Stimulated activated CD8-positive, alpha-beta memory T cell treated with anti-CD3 and anti-CD28 coated beads, Interleukin-2, amount 100 ng/mL, for 1 hour (primary cell): ENCODE data around the gene DCC.

ENCODE experiments used
- DNase-seq, 2 donors: peaks; one replicate each; pipeline ENCODE4 v3.0.0-alpha.2; 2020; ENCODE audit warnings: low read depth in 2 of 2

The DCC gene

DNA sequence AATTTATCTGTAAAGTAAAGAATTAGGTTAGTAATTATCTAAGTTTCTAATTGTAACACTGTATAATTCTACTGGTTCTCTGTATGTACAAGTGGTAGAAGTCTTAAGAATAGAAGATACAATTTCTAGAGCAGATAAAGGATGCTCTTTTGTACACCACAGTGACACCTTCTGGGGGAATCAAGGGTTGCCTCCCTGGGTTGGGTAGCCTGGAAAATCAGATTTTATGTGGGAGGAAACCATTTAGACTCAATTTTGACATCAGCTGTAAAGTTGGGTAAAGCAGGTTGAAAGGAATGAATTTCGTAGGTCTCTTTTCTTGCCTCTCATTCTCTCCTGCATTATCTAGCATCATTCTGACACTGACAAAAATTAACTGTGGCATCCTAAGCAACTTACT is 354.8 kb downstream of the DCC start:
- no peak for DNase-seq

DNA sequence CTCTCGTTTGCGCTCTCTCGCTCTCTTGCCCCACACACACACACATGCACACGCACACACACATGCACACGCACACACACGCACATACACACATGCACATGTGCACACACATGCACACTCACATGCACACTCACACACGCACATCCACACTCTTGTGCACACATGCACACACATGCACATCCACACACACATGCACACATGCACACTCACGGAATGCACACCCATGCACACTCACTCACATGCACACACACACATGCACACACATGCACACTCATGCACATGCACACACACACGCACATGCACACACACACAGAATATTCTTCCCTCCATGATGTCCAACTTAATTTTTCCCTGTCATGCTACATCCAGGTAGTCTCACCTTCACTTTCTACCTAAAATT is 360.1 kb downstream of the DCC start:
- DNase-seq, result no peak

DNA sequence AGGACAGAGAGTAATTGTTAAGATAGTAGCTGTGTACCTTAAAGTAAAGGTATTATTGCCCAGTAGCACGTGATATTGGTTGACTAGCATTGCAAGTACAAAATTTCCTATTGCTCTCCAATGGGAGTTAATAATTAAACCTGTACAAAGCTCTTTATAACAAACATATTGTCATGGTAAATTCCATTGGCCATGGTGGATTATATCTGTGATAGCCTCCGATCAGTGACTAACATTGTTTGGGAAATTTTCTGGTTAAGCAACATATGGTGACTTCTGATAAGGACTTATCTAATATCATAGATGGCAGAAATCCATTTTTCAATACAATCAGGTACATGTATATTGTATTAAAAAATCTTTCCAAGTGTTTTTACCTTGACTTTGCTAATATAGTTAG is 360.8 kb downstream of the DCC start:
- DNase-seq, result no peak

DNA sequence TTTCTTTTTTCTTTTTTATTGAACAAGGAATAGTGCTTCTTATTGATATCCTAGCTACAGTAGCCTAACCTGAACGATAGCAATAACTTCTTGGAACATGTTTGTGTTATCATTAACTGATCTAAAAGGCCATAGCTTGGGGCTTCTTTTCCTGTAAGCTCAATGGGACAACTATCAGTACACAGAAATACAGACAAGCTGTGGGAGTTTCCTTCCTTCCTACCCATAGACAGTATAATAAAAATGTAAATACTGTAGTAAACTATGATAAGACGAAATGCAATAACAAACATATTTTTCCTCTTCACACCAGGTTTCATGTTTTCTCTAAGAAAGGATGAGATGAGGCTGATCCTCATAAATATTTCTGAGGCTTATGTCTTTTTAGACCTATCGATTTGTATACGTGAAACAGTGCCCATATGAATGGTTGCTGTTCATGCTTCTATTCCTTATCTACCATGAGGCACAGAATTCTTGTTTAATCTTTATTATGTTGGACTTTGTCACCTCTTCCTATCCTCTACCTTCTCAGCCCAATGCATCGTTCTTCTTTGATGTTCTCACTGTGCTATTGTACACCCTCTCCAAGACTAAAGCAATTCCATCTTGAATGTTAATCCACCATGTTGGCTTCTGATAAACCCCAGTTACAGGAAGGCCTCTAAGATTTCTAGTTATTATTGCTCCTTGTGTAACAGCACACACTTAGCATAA is 361.4 kb downstream of the DCC start:
- DNase-seq, result no peak

DNA sequence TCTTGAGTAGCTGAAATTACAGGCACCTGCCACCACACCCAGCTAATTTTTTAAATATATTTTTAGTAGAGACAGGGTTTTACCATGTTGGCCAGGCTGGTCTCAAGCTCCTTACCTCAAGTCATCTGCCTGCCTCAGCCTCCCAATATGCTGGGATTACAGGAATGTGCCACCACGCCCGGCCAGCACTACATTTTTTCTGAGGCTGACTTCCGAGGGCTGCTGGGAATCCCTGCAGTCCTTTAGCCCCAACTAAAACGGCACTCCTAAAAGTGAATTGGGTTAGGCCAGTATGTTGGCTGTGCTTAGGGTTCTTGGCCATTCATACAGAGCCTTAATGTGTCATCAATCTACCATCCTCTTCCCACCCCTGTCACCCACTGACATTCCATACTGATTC is 375.4 kb downstream of the DCC start:
- DNase-seq, result no peak

DNA sequence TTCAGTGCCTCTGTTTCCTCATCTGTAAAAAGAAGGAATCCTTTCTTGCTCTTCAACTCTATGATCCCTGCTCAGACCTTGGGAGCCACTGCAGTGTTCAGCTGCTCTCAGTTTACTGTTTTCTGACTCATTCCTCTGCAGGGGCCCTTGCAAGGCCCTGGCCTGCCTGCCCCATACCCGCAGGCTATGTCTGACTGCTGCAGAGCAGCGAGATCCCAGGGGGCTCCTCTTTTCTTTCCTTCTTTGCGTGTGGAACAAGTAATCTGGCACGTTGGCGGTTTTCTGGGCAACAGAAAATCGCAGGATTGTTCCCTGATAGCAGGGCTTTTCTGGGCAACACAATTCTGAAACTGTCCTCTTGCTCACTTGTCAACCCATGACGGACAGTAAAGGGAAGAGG is 376.0 kb downstream of the DCC start:
- DNase-seq, result no peak

DNA sequence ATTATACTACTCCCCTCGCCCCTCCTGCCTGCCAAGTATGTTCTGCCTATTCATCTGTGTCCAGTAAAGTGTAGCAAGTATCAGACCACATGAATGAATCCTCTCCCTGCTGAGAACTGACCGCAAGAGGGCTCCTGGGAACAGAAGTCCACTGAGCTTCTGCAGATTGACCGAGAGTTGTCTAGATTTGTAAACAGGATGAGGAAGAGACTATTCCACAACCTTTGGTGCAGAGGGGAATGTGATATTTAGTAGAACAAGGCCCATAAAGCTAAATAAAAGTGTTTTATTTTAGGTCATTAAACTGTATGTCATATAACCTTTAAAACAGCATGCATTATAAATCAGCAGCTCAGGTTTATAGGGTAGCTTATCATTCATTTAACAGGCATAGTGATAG is 377.0 kb downstream of the DCC start:
- no peak for DNase-seq

DNA sequence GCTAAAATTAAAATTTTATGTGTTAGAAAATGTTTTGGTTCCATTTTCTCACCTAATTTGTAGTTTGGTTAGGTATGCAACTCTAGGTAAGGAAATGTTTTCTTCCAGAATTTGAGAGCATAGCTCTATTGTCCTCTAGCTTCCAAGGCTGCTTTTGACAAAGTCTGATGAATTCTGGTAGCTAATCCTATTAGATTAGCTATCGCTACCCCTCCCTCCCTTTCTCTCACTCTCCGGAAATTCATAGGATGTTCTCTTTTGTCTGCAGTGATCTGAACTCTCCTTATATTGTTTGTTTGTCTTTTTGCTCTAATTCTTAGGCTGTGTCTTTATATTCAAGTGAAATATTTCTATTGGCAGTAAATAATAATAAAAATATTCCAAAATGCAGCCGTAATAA is 382.9 kb downstream of the DCC start:
- DNase-seq, result no peak

DNA sequence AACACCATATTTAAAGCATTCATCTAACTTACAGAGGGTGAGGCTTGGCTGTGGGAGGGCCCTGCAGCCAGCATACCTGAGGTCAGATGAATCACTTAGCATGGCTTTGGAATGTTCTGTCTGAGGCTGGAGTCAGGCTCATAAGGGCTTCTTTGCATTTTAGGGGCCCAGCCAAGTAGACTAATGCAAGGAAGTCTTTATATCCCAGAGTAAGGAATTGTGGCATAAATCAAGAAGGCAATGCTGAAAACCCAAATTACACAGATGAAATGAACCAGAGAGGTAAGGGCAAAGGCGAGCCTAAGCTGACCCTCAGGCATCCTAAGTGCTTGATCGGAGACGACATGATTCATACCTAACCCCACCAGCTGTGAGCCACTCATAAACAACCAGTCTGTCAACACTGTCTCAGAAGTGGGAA is 383.6 kb downstream of the DCC start:
- DNase-seq, result no peak

DNA sequence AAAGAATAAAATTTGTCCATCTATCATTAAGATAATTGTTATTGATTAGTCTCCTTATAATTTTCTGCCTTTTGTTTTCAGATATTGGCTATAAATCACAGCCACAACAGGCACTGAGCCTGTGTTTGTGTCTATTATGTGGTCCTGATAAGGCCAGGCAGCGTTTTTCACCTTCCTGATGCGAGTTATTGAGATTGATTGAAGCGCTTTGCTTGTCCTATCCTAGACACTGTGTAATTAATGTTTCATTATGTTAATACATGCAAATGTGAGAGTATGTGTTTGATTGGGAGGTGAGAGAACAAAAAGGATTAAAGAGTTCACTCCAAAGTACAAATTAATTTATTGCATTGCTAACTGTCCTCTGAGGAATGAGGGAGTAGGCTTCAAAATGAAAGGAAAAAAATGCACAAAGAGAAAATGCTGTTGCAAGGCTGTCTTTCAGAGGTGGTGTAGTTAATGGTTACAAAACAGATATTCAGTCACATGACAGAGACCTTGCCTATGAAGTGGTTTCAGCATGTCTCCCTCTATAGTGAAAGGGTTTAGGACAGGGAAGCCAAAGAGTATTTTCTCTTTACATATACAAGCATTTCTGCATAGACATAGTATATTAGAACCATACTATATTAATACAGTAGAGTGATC is 391.1 kb downstream of the DCC start:
- no peak for DNase-seq

DNA sequence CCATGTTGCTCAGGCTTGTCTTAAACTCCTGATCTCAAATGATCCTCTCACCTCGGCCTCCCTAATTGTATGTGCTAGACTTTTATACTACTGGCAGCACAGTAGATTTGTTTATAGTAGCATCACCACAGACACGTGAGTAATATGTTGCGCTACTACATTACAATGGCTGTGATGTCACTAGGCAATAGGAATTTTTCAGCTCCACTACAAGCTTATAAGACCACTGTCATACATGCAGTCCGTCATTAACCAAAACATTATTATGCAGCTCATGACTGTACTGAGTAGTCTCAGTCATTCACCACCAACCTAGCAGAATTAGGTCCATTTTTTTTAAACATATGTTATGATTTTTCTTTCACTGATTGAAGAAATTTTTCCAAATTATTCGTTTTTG is 398.9 kb downstream of the DCC start:
- no peak for DNase-seq

DNA sequence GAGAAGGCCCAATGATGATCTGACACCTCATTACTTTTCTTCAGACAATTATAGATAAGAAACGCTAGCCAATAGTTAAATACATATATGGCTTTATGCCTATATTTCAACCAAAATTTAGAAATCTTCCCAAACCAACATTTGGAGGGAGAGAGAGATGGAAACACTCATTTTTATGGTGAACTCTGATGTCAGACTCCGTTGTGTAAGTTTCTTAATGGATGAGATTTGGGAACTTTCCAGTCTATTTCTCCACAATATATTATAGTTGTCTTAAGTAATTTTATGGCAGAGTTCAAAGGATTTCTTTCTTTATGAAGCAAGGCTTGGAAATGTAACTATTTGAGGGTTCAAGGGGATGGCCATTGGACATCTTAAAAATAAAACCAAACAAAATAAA is 407.0 kb downstream of the DCC start:
- no peak for DNase-seq

DNA sequence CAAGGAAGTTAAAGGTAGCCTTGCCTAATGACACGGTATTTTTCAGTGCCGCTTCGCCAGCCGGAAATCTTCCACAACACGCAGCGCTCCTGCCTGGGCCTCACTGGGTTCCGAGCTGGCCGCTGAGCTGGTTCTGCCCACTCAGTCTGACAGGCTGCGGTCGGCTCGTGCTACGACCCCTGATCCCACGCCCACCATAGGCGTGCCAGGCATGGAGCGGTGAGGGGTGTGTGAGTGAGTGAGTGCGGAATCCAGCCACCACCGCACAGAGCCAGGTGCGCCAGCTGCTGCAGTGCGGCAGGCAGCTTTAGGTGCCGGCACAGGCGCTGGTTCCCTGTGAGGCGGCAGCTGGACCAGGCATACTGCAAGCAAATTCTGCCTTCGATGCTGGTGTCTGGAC is 407.9 kb downstream of the DCC start:
- no peak for DNase-seq

DNA sequence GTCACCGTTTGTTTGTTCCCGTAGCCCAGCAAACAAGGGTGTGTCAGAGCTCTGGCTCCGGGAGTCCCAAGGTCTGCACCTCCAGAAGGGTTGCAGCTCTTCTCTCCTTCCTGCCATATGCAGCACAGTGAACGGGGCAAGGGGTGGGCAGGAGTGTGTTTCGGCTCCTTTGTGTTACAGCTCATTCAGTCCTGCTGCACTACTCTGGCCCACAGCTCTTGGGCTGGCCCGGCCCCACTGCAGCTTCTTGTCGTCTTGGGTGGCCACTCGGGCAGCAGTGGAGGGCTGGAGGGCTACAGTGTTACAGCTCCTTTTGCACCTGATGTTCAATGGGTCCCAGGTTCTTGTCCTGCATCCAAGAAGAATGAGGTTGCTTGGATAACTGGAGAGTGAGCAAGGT is 408.3 kb downstream of the DCC start:
- no peak for DNase-seq

DNA sequence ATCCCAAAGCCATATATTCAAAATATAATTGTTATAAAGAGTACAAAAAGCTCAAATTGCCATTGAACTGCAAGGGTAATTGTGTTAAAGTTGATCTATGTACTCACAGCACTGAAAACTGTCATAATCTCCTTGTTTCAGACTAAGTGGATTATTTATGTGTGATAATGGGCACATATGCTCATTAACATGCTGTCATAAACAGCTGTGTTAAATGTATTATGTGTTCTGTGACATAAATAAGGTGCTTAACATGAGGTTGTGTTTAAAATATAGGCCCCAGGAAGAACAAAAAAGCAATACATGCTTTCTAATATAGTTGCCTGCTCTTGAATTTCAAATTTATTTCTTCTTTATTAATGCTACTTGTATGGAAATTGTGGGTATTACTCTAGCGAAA is 409.5 kb downstream of the DCC start:
- DNase-seq, result no peak

DNA sequence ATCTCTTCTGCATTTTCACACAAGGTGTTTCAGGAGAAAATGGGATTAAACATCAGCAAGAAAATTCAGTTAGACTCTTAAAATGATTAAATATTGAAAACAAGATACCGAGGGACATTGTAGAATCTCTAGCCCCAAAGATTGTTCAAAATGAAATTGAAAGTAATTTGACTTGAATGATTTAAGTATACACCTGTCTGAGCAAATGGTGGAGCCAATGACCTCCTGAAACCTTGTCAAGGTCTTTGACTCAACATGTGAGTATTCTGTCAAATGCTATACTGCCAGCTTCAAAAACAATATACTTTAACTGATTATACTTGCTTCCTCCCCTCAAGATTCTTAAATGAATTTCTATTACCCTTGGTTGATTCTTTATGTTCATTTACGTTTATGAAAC is 411.0 kb downstream of the DCC start:
- DNase-seq, result no peak

DNA sequence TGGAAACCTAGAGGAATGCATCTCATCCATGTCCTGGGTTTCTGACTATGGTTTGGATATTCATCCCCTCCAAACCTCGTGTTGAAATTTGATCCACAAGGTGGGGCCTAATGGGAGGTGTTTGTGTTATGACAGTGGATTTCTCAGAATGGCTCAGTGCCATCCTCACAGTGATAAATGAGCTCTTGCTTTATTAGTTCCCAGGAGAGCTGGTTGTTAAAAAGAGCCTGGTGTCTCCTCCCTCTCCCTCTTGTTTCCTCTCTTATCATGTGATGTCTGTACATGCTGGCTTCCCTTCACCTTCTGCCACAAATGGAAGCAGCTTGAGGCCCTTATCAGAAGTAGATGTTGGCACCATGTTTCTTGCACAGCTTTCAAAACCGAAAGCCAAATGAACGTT is 424.3 kb downstream of the DCC start:
- no peak for DNase-seq

DNA sequence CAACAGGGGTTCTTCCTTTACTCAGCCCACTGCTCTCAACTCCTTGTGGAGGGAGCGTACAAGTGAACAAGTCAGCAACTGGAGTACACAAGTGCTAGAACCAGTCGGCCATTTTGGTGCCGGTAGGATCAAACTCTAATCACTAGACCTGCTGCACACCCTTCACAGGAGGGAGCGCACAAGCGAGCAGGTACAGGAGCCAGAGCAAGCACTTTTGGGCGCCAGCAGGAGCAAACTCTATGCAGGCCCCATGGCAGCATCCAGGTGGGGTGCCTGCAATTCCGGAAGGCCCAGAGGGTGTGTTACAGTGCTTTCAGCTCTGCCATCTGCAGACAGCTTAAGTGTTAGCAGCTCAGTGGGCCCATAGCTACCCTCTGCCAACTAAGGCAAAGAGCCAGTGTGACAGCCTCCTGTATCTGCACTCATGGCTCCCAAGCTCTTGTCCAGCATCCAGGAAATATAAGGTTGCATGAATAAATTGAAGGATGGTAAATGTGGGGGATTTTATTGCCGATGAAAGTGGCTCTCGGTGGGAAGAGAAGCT is 426.1 kb downstream of the DCC start:
- no peak for DNase-seq

DNA sequence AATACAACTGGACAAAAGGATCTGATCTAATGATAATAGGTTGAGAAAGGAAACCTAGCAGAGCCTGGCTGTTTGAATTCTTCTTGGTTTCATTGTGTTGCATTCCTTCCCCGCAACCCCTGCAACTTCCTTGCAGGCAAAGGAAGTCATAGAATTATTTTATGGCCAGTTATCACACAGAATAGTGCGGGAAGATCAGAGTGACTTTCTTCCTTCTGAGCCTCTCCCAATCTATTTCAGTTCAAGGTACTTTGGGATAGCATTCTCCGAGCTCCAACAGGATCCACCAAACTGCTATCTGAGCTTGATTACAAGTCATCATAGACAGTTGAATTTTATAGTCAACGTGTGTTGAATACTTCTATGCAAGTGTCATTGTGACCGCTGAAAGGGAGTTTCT is 441.1 kb downstream of the DCC start:
- DNase-seq, result no peak

DNA sequence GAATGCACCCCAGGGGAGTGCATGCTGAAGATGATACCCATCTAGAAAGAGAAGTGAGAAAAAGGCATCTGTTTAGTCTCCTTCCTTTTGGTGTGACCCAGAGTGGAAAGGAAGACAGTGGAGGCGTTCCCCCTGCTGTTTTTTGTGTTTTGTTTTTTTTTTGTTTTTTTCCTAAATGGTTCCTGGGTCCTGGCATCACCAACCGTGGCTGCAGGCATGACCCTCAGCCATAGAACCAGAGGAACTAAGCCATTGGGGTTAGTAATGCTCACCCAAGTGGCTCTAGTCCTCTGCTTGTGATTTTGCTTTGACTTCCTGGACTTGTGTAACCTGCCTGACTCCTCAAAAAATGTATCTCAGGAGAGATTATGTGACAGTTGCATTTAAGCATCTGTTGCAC is 451.3 kb downstream of the DCC start:
- DNase-seq, result no peak

DNA sequence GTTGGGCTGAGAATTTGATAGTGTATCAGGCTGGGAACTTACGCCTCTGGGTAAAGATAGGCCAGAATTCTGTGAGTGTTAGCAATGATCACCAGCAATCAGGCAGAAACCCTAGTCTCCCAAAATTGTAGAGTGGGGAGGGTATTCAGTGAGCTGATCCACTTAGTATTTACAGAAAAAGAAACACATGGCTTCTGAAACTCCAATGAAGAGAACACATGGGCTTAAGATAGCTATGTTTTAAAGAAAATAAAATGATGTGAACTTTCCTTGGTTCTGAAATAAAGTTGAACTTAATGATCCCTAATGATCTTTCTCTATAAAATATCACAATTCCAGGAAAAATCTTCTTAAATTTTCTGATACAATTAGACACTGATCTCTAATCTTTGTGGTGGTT is 472.8 kb downstream of the DCC start:
- DNase-seq, result no peak

DNA sequence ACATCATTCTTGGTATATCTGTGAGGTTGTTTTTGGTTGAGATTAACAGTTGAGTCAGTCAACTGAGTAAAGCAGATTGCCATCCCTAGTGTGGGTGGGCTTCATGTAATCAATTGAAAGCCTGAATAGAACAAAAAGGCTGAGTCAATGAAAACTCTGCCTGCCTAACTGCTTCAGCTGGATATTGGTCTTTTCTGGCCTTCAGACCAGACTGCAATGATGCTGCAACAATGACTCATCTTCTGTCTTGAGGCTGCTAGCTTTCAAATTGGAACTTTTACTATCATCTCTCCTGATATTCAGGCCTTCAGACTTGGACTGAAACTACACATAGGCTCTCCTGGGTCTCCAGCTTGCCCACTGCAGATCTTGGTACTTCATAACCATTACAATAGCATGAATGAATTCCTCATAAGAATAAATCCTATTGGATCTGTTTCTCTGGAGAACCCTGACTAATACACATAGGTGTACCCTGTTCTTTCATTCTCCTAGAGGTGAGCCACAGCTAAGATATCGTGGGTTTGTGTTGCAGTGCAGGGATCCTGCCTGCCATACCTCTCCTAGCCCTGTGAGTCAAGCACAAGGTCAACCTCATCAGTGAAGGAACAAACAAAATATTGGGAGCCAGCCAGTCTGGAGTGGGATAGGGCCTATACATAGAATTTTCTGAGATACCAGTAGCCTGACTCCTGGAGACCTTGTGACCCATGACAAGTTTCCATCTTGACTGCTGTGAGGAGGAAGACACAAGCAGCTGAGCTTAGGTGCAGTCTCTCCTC is 473.8 kb downstream of the DCC start:
- no peak for DNase-seq

DNA sequence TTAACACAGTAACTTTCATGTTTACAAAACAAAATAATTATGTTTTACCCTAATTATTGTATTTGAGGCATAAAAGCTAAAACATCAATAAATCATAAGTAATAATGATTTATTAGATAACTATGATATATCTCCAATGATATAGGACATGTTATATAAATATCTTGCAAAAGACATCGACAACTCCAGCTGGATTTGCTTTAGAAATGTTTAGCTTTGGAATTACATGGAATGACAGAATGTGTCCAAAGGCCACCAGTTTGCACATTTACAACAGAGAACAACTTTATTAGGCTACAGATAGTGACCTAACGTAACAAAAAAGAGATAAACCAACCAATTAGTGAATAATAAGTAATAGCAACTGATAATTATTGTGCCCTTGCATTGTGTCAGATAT is 475.7 kb downstream of the DCC start:
- DNase-seq, result no peak
